ENCODE measurements around the gene GC.
"Not testable (repeated sequence)": the region's sequence is repeated elsewhere in the genome, so short reads cannot be mapped to it uniquely, and the experiment has no call there.

Gene GC

DNA sequence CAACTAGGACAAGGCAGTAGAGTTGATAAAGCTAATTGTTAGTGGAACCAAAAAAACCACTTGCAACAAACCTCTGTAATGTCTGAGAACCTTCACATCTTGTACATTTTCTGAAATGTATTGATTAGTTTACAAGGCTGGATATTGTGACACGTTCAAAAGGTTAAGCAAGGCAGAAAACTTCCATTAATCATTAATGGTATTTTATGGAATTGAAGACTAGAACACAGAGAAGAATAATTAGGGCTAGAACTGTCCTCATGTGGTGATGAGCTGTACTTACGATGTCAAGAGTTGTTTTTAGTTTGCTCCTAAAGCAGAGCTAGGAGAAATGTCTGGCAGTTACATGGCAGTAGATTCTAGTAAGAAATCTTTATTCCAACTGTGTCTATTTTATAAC is 12.3 kb downstream of the GC start:
- no peak for FAIRE-seq
- DNase-seq (ENCODE audit: extremely low spot score, insufficient read length, low read depth): no peak

DNA sequence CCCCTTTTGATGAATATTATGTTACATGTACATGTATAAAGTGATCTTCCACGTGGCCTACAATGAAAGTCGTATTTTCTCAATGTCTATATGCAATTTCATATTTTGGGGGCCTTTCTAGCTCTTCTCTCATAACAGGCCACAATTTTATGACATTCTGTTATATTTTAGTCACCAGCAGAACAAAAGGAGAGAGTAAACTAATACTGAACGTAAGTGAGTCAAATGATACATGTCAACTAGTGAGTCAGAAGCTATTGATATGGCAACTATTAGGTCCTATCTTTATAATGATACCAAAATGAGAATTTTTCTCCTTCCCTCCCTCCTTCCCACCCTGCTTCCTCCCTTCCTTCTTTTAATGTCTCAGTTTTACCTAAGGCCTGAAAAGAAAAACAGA is 14.4 kb downstream of the GC start:
- FAIRE-seq (no peak), DNase-seq (ENCODE audit: extremely low spot score, insufficient read length, low read depth) (no peak)

DNA sequence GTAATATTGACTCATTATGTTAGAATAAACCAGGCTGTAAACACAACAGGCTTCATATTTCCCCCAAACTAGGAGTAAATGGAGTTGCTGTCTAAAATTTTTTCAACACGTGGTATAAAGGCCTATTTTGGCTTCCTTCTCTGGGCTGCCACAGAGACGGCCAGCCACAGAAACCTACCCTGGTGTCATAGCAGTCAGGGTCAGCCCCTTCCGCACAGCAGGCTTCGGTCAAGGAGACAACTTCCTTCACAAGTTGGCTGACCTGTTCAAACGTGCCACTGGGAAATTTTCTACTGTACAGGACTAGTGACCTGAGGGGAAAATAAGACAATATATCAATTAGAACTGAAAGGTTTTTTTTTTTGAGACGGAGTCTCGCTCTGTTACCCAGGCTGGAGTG is 15.8 kb downstream of the GC start:
- FAIRE-seq (no peak), DNase-seq (ENCODE audit: extremely low spot score, insufficient read length, low read depth) (no peak)

DNA sequence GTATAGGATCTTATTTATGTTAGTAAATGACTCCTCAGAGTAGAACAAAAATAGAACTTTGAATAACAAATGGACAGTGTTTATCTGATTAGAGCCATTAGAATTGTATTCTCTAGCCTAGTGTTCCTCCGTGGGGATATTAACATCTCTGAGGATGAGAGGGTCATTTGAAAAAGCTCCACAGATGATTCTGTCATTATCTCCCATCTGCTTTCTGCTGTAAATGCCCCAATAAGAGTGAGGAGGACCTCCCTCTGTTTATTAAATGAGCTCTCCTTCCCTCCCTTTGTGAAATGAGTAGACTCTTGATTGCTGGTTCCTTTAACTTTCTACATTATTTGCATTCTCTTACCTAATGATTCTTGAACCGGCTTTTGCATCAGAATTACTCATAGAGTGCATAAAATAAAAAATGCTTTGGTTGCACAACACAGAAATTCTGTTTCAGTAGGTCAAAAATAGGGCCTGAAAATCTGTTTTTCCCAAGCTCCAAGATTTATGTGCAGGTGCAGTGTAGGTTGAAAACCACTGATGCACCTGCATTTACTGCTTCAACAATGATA is 18.0 kb downstream of the GC start:
- DNase-seq (ENCODE audit: extremely low spot score, insufficient read length, low read depth) (no peak), FAIRE-seq (no peak)

DNA sequence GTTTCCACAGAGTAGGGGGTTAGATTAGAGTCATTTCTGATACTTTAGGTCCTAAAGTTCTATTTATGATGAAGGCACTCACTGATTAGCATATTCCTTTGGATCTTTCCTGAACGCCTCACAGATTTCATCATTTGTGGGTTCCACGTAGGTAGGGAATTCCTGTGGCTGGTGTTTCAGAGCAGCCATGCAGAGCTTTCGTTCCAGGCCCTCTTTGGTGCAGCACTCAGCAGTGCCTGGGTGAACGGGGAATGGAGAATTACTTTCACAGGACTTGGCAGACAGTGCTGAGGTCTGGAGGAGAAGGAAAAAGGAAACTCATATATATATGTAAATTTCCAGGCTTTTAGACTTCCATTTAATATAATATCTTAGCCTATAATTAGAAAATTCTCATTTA is 18.5 kb downstream of the GC start:
- DNase-seq (ENCODE audit: extremely low spot score, insufficient read length, low read depth): no peak
- FAIRE-seq: no peak

DNA sequence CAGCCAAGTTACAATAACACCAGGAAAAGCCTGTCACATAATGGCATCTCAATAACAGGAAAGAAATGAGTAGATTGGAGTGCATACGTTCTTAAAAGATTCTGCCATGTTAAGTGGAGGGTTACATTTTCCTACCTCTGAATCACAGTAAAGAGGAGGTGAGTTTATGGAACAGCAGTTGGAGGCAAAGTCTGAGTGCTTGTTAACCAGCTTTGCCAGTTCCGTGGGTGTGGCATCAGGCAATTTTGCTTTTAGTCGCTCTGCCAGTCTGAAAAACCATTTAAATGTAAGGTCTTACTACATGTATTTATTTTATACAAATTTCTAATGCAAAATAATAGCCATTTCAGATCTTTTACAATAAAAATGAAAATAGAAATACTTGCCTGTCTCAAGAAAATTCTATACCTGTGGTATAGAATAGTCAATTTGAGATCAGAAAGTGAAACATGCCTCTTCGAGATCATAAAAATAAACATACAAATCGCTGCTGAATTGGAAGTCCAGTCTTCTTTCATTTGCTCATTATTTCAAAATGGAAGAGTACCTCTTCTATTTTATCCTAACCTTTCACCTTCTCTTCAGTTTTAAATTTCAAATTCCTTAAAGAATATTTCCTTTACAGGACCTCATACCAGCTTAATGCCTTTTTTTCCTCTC is 31.4 kb downstream of the GC start:
- FAIRE-seq: no peak

DNA sequence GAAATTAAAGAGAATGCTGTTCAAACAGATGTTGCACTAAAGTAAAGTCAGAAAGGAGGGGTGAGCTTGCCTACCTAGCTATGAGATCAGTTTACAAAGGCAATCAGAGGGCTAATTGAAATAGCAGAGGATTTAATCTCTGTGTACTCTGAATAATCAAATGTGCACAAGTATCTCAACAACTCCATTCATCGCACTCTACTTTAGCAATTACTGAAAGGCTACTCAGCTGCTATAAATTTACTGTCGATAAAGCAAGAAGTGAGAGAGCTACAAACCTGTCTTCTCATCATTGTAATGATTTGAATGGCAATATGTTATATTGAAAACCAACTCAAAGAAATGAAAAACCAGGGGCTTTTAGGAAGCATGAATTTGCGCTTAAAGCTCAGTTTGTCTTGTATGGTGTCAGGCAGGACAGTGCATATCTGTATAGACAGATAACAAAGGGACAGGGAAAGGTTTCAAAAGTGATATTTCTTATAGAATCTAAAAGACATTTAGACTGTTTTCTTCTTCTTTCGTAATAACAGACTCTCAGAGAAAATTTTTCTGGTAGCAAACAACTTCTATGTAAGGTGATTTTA is 34.8 kb downstream of the GC start:
- DNase-seq (ENCODE audit: extremely low spot score, insufficient read length, low read depth): no peak
- no peak for FAIRE-seq

More for the DNA sequence above, 31.4 kb downstream of the GC start:
- no peak for DNase-seq (ENCODE audit: extremely low spot score, insufficient read length, low read depth)

DNA sequence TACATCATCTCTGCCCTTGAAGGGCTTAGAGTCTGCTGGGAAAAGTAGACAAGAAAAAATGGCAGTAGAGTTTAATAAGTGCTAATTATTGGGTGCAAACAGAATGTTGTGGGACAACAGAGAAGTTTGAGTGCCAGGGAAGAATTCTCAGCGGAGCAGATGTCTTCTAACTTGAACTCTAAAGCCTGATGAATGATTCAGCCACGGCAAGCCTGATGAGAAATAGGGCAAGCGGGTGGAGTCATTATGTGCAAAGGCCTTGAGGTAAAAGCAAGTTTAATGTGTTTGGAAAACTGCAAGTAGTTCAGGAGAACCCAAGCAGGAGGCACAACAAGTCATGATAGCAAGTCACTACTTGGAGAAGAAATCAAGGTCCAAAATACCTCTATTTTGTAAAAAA is 37.5 kb downstream of the GC start:
- no peak for FAIRE-seq

DNA sequence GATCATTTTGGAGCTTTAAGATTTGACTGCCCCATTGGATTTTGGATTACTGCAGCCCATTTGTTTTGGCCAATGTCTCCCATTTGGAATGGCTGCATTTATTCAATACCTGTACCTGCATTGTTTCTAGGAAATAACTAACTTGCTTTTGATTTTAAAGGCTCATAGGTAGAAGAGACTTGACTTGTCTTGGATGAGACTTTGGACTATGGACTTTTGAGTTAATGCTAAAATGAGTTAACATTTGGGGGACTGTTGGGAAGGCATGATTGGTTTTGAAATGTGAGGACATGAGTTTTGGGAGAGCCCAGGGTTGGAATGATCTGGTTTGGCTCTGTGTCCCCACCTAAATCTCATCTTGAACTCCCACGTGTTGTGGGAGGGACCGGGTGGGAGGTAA is 45.1 kb downstream of the GC start:
- FAIRE-seq; DNase-seq (ENCODE audit: extremely low spot score, insufficient read length, low read depth): not testable (repeated sequence)

More for the DNA sequence above, 37.5 kb downstream of the GC start:
- DNase-seq (ENCODE audit: extremely low spot score, insufficient read length, low read depth): no peak

DNA sequence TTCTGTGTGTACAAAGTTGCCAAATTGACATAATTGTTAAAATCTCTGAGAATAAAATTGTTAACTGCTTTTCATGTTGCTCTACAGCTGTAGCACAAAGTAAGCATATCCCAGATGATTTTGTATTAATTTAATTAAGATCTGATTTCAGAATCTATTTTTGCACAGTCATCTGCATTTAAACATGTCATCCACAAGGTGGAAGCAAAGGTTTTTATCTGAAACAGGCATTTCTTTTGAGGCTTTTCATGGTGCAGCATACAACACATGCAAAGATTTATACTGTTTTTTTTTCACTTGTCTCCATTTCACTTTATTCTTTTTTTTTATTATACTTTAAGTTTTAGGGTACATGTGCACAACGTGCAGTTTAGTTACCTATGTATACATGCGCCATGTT is 51.2 kb downstream of the GC start:
- DNase-seq (ENCODE audit: extremely low spot score, insufficient read length, low read depth) (no peak), FAIRE-seq (no peak)

DNA sequence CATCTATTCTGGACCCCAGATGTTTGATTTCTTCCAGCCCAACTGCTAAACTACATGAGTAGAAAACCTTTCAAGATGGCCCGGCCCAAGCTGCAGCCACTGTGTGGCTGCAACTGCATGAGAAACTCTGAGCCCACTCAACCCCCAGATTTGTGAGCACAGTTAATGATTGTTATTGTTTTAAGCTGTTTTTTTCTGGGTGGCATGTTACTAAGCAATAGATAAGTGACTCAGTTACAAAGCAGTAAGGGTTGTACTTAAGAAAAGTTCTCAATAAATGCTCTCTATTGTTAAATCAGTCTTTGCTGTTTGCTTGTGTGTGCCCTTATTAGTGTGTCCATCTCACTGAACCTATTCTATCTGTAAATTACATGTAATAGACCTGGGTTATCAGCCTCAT is 51.8 kb downstream of the GC start:
- FAIRE-seq (no peak), DNase-seq (ENCODE audit: extremely low spot score, insufficient read length, low read depth) (no peak)

DNA sequence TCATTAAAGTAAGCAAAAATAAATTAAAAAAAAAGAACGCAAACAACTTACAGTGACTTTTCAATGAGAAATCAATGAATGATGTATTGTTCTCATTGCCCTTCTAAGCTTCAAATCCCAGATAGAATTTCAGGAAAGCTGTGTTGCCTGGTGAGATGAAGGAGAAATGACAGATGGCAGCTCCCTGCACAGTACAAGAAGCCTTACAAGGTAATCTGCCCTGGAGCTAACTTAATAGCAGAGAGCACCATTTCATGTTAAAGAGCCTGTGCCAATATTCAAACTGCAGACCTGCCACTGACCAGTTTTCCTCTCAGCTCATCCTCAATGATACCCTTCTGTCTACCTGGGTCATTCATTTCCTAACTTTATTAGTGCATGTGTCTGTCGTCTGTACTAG is 54.0 kb downstream of the GC start:
- FAIRE-seq (no peak), DNase-seq (ENCODE audit: extremely low spot score, insufficient read length, low read depth) (no peak)

DNA sequence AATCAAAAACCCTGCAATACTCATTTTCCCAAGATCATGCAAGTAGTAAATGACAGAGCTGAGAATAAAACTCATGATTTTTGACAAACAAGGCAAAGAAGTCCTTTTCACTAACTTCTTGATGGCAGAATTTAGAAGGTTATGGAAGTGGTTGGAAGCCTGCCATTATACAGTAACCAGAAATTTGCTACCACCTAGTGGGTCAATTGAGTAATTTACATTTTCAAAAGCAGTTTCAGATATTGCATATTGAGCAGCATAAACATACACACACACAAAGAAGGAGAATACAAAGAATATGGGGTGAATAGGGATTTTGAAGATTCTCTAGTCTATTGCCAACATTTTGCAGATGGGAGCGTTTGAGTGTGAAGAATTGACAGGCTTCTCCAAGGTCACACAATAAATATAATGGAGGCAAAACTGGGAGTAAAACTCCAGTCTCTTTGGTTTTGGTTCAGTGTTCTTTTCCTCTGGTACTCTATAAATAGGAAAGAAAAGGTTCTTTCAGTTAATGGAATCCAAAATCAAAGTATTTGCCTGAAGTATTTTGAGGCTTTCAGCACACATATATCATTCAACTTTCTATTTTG is 70.2 kb downstream of the GC start:
- DNase-seq (ENCODE audit: extremely low spot score, insufficient read length, low read depth): no peak
- peak; percentile 60 for FAIRE-seq

DNA sequence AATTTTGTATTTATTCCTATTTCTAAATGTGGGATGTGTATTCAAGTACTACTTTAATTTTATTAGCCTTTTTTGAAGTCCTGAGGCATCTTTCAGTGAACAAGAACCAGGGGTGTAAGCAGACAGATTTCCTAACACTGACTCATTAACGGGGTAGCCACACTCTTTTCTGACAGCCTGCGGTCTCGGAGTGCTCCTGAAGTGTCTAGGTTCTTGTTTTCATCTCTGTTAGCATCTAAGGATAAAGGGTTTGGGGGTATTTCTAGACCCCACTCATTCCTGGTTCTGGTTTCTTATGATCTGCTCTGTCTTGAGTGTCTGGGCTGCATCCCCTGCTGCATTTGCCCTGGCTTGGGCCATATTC is 71.9 kb downstream of the GC start:
- no peak for DNase-seq (ENCODE audit: extremely low spot score, insufficient read length, low read depth)
- no peak for FAIRE-seq

DNA sequence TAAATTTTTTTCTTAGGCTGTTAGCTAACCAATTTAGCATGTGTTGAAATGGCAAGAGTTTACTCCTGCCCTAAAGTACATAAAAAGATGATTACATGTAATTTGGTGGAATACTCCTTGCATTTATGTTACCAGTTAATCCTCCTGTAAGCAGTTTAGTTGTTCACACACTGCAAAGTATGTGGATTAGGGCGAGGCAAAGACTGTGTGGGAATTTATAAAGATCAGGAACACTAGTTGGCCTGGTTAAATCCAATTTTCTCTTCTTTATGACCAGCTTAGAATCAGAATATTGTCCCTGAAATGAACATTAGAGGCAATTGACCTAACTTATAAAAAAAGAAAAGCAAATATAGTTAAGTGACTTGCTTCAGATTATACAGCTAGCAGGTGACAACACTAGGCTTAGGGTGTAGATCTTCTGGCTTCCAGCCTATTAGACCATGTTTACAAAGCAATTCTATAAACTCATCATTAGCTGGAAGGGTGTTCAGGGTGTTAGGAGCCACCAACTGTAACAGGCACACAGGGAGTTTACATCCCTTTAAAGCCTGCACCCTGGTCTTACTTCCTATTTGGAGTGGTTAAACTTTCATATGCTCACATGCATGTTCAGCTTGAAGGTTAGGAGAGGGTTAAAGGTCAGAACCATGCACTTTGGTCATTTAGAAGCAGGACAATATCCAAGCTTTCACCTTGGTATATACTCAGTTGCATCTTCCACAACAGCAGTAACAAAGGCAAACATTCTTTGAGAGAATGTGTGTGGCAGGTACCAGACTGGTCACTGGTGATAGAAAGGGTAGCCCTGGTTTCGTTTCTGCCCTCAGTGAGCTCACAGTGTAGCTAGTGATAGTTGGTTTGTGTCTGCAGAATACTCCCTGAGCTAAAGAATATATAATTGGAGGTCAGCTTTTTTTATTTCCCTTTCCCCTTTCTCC is 72.6 kb downstream of the GC start:
- DNase-seq (ENCODE audit: extremely low spot score, insufficient read length, low read depth) (no peak), FAIRE-seq (no peak)

DNA sequence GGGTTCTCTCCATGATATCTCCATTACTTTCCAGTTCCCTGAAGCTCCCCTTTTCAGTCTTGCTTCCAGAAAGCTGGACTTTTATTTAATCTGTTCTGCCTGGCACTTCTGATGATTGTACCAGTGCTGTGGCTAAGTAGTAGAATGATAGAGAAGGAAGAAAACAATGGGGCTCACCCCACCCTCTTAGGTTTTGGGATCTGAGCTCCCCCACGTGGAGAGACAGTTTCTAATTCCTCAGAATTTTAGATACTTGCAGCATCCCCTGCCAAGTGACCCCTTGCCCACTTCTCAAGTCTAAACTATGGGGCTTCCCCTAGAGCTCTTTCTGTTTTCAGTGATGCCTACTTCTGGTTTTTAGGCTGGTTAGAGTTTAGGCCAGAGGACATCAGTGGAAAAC is 73.9 kb downstream of the GC start:
- FAIRE-seq: no peak
- DNase-seq (ENCODE audit: extremely low spot score, insufficient read length, low read depth): no peak

DNA sequence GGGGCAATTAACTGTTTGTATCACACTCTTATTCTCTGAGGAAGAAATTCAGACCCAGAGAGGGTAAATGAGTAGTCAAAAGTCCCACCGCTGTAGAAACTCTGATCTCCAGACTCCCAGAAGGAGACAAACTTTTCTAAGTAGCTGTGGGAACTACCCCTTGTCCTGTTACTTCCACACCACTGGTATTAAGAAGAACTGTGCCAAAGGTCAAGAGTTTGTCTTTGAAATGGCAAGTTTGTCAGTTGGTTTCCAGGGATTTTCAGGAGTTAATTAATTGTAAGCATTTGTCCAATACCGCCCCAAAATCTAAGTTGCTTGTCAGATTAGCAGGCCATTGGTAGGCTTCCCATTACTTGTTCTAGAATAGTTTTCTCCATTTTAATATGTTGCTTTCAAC is 85.7 kb downstream of the GC start:
- DNase-seq (ENCODE audit: extremely low spot score, insufficient read length, low read depth) (no peak), FAIRE-seq (no peak)

DNA sequence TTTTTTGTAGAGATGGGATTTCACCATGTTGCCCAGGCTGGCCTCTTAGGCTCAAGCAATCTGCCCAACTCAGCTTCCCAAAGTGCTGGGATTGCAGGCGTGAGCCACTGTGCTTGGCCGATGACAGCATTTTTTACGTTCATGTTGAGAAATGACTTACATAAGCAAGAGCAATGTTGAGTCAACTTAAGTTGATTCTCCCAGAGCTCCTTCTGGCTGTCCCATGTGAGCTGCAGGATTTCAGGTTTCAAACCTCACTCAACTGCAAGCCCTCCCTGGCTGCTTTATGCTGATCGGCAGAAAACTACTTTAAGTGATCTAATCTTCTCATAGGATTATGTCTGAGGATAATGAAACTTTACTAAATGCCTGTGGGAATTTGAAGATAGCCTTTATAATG is 86.8 kb downstream of the GC start:
- FAIRE-seq: no peak
- no peak for DNase-seq (ENCODE audit: extremely low spot score, insufficient read length, low read depth)

DNA sequence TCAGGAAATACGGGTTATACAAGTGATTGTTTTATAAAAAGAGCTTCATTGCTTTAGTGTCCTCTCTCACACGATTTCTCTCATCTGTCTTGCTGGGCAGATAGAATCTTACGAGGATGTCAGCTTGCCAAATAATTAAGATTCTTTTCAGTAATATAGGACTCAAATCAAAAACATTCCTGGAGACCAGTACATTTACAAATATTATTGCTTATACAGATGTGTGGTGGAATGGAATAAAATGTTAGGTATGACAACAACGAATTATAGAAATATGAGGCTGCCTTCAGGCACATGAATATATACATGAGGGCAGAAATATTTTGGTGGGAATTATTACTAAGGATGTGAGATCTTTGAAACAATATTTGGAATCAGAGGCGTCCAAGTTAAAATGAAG is 88.9 kb downstream of the GC start:
- no peak for DNase-seq (ENCODE audit: extremely low spot score, insufficient read length, low read depth)
- FAIRE-seq: no peak

DNA sequence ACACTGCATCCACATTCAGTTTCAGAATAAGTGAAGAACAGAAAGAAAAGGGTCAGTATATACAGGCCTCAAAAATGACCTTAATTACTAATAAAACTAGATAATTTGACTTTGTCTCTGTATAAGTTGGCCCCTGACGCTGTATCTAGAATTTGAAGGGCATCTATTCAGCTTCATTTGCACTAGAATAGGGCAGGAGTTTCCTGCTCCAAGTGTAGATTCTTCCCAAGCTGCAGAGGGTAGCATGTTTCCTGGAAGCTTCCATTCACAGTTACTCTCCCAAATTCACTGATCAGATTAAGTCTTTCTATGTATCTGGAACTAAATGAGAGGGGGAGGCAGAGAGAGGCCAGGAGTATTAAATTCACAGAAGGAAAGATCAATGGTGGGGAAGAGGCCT is 90.9 kb downstream of the GC start:
- FAIRE-seq (no peak), DNase-seq (ENCODE audit: extremely low spot score, insufficient read length, low read depth) (no peak)

DNA sequence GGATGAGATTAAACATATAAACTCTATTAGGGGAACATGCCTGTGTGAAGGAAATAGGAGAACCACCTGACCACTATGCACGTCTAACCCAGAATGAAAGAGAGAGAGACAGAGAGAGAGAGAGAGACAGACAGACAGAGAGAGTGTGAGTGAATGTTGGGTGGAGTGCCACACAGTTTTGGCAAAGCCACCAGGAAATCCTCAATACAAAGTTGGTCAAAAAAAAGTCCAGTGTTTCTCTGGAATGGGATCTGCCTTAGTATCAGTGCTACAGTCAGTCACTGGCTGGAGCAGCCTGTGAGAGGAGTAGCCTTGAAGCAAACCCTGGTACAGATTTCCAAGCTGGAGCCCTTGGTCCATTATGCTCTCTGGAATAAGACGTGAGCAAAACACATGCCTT is 91.7 kb downstream of the GC start:
- no peak for FAIRE-seq

More for the DNA sequence above, 91.7 kb downstream of the GC start:
- no peak for DNase-seq (ENCODE audit: extremely low spot score, insufficient read length, low read depth)
